OCI-LY3 (cell line): ENCODE results near the gene TRIM33.

Experiments used
- H2AFZ ChIP-seq: fragments of 200-600, 300-600 bp; shearing (Covaris generic); 2 replicates; pipeline ENCODE4 v1.6.0; 2014; ENCODE audit warnings: antibody characterized with exemption, low read depth, low read length
- H3K27ac ChIP-seq: fragments of 200-600, 300-600 bp; sonication (generic); 2 replicates; pipeline ENCODE4 v1.5.1; 2014; ENCODE audit warnings: mild to moderate bottlenecking, low read length, moderate library complexity, mixed read lengths
- H3K27me3 ChIP-seq: fragments of 200-600, 300-600 bp; sonication (generic); 2 replicates; pipeline ENCODE4 v1.6.1; 2014; ENCODE audit warnings: low read depth, low read length, mixed read lengths
- H3K36me3 ChIP-seq: fragments of 200-600, 300-600 bp; sonication (generic); replicated peaks from 2 replicates; pipeline ENCODE3; 2014; ENCODE audit warnings: low read depth, low read length, mixed read lengths
- H3K4me1 ChIP-seq: fragments of 300-600, 200-600 bp; sonication (generic); 2 replicates; pipeline ENCODE4 v1.6.1; 2014; ENCODE audit warnings: low read length, mixed read lengths
- H3K4me2 ChIP-seq: fragments of 200-600, 300-600 bp; sonication (generic); 2 replicates; pipeline ENCODE4 v1.6.1; 2014; ENCODE audit warnings: low read length, mixed read lengths
- H3K4me3 ChIP-seq: fragments of 300-600, 200-600 bp; sonication (generic); 2 replicates; pipeline ENCODE4 v1.5.1; 2014; ENCODE audit warnings: antibody characterized with exemption, mild to moderate bottlenecking, low read length, moderate library complexity
- H3K79me2 ChIP-seq: fragments of 300-600, 200-600 bp; shearing (Covaris generic); 2 replicates; pipeline ENCODE4 v1.6.1; 2014; ENCODE audit warnings: mild to moderate bottlenecking, low read length, mixed read lengths
- H3K9ac ChIP-seq: fragments of 300-600, 200-600 bp; shearing (Covaris generic); 2 replicates; pipeline ENCODE4 v1.6.0; 2014; ENCODE audit warnings: mild to moderate bottlenecking, low read length, moderate library complexity
- H3K9me3 ChIP-seq: fragments of 200-600, 300-600 bp; shearing (Covaris generic); 2 replicates; pipeline ENCODE4 v1.6.1; 2014; ENCODE audit warnings: low read length, mixed read lengths; ENCODE audit not compliant: insufficient read depth
- H4K20me1 ChIP-seq: fragments of 200-600, 300-600 bp; sonication (generic); 2 replicates; pipeline ENCODE4 v1.6.1; 2016; ENCODE audit warnings: low read length, mixed read lengths; ENCODE audit not compliant: insufficient read depth
- CTCF ChIP-seq: fragments of 200-600, 300-600 bp; sonication (generic); IDR thresholded peaks from 2 replicates; pipeline ENCODE4 v1.5.1; 2014; ENCODE audit warnings: antibody characterized with exemption, low read length, low read depth
- EZH2phosphoT487 ChIP-seq: fragments of 200-600 bp; shearing (Covaris generic); IDR thresholded peaks from 2 replicates; pipeline ENCODE4 v1.6.1; 2018; ENCODE audit warnings: antibody characterized with exemption, mixed run types, low read depth

Gene TRIM33

DNA sequence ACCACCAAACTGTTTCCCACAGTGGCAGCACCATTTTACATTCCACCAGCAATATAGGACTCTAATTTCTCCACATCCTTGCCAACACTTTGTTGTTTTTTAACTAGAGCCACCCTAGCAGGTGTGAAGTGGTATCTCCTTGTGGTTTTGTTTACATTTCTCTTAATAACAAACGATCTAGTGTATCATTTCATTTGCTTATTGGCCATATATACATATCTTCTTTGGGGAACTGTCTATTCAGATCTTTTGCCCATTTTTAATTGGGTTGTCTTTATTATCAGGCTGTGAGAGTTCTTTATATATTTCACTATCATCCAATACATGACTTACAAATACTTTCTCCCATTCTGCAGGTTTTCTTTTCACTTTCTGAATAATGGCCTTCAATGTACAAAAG, 18.0 kb downstream of the TRIM33 start:
- H4K20me1 ChIP-seq: peaks cover 21% of the 10 kb centered on the region; the same call in 1 of the 2 replicates
- no peaks in the 10 kb centered on the region for H3K27me3 ChIP-seq
- no peak overlapping the region for H3K9ac ChIP-seq
- peaks cover 89% of the 10 kb centered on the region for H3K79me2 ChIP-seq
- no peak overlapping the region for H3K4me2 ChIP-seq
- no peak overlapping the region for H3K27ac ChIP-seq
- H3K4me1 ChIP-seq: peaks cover 14% of the 10 kb centered on the region
- no peak for TF ChIP-seq EZH2phosphoT487
- TF ChIP-seq CTCF: no peak
- H3K4me3 ChIP-seq: no peak overlapping the region
- peaks cover 4% of the 10 kb centered on the region for H3K36me3 ChIP-seq
- no peak overlapping the region for H2AFZ ChIP-seq
- H3K9me3 ChIP-seq: no peaks in the 10 kb centered on the region

DNA sequence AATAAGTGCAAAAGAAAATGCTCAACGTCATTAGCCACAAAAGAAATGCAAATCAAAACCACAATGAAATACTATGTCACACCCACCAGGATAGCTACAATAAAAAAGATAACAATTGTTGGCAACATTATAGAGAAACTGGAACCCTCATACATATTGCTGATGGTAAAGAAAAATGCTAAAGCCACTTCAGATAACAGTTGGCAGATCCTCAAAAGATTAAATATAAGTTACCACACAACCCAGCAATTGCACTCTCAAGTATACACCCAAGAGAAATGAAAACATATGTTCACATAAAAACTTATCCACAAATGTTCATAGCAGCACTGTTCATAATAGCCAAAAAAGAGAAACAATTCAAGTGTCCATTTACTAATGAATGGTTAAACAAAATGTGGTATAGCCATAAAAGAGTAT, 20.7 kb downstream of the TRIM33 start:
- H3K9me3 ChIP-seq: no peaks in the 10 kb centered on the region
- H3K27me3 ChIP-seq: no peaks in the 10 kb centered on the region
- no peak for TF ChIP-seq EZH2phosphoT487
- no peak for TF ChIP-seq CTCF
- H3K79me2 ChIP-seq: peaks cover 89% of the 10 kb centered on the region
- H2AFZ ChIP-seq: no peak overlapping the region
- H3K4me1 ChIP-seq: peaks cover 3% of the 10 kb centered on the region
- no peak overlapping the region for H3K4me3 ChIP-seq
- H3K36me3 ChIP-seq: peaks cover 4% of the 10 kb centered on the region
- no peak overlapping the region for H3K9ac ChIP-seq
- H3K4me2 ChIP-seq: no peak overlapping the region
- 0 out of 2 replicates have a peak, but pooled peaks cover 7% of the 10 kb centered on the region for H4K20me1 ChIP-seq
- no peak overlapping the region for H3K27ac ChIP-seq

DNA sequence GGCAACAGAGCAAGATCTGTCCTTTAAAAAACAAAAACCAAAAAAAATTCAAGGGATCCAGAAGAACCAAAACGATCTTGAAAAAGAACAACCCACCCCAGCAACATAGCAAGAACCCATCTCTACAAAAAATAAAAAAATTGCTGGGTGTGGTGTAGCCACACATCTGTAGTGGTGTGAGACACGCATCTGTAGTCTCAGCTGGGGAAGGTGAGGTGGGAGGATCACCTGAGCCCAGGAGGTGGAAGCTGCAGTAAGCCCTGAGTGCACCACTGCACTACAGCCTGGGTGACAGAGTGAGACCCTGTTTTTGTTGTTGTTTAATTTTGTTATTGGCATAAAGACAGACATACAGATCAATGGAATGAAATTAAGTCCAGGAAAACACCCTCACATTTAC, 22.3 kb downstream of the TRIM33 start:
- no peaks in the 10 kb centered on the region for H3K4me1 ChIP-seq
- peaks cover 90% of the 10 kb centered on the region for H3K79me2 ChIP-seq
- H3K27ac ChIP-seq: no peak overlapping the region
- H3K9ac ChIP-seq: no peak overlapping the region
- H3K9me3 ChIP-seq: no peaks in the 10 kb centered on the region
- H3K4me2 ChIP-seq: no peak overlapping the region
- 0 out of 2 replicates have a peak, but pooled peaks cover 7% of the 10 kb centered on the region for H4K20me1 ChIP-seq
- H3K27me3 ChIP-seq: no peaks in the 10 kb centered on the region
- H3K4me3 ChIP-seq: no peak overlapping the region
- H3K36me3 ChIP-seq: peaks cover 6% of the 10 kb centered on the region
- TF ChIP-seq EZH2phosphoT487 (no peak), CTCF (no peak)
- no peak overlapping the region for H2AFZ ChIP-seq

DNA sequence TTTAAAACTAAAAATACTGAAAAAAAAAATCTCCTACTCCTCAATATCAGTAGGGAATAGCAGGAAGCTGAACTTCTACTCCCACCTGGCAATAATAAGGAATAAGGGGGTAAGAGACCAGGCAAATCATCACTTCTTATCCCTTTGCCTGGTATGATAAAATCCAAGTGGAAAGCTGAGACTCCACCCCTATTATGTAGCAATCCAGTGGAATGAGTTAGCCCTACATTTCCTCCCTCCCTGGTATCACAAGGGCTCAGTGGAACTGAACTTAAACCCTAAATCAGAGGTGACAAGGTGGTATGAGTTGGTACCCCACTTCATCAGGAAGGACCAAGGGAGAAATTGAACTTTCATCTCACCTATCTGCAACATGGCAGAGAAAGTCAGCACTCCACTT, 25.7 kb downstream of the TRIM33 start:
- H3K4me2 ChIP-seq: no peak overlapping the region
- no peak overlapping the region for H3K9ac ChIP-seq
- no peaks in the 10 kb centered on the region for H3K9me3 ChIP-seq
- H3K79me2 ChIP-seq: peaks cover 96% of the 10 kb centered on the region
- peaks cover 11% of the 10 kb centered on the region for H3K36me3 ChIP-seq
- H2AFZ ChIP-seq: no peak overlapping the region
- peaks cover 13% of the 10 kb centered on the region for H3K4me1 ChIP-seq
- H3K4me3 ChIP-seq: no peak overlapping the region
- no peaks in the 10 kb centered on the region for H3K27me3 ChIP-seq
- no peaks in the 10 kb centered on the region for H4K20me1 ChIP-seq
- no peak overlapping the region for H3K27ac ChIP-seq
- TF ChIP-seq CTCF: no peak
- no peak for TF ChIP-seq EZH2phosphoT487
